ENCODE data around the gene CATSPERD.
"Not testable (repeated sequence)": the region's sequence is repeated elsewhere in the genome, so short reads cannot be mapped to it uniquely, and the experiment has no call there.

The CATSPERD gene

GRCh38 chr19:5743630-5744029, 23.2 kb downstream of the CATSPERD start:
- no peak for DNase-seq

DNA sequence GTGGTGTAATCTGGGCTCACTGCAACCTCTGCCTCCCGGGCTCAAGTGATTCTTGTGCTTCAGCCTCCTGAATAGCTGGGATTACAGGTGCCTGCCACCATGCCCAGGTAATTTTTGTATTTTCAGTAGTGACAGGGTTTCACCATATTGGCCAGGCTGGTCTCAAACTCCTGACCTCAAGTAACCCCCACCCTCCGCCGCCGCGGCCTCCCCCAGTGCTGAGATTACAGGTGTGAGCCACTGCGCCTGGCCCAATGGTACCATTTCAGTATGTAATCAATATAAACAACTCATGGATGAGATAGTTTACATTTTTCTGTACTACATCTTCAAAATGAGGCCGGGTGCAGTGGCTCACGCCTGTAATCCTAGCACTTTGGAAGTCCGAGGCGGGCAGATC, 24.6 kb downstream of the CATSPERD start:
- not testable (repeated sequence) for DNase-seq

DNA sequence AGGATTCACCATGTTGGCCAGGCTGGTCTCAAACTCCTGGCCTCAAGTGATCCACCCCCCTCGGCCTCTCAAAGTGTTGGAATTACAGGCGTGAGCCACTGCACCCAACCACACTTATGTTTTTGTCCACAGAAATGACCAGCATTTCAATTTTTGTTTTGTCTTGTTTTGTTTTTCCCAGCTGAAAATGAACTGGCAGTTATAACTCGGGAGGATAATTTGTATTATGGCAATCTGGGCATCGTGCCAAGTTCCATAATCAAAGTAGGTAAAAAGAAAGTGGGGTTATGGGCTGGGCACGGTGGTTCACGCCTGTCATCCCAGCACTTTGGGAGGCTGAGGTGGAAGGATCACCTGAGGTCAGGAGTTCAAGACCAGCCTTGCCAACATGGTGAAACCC, 28.5 kb downstream of the CATSPERD start:
- DNase-seq, result peak; percentile 4

- no peak for DNase-seq
Measured at GRCh38 chr19:5749505-5749904, 29.1 kb downstream of the CATSPERD start.

GRCh38 chr19:5751709-5752108, 31.3 kb downstream of the CATSPERD start:
- DNase-seq, result no peak

- DNase-seq, result no peak
Measured at GRCh38 chr19:5753743-5754142, 33.3 kb downstream of the CATSPERD start.

DNA sequence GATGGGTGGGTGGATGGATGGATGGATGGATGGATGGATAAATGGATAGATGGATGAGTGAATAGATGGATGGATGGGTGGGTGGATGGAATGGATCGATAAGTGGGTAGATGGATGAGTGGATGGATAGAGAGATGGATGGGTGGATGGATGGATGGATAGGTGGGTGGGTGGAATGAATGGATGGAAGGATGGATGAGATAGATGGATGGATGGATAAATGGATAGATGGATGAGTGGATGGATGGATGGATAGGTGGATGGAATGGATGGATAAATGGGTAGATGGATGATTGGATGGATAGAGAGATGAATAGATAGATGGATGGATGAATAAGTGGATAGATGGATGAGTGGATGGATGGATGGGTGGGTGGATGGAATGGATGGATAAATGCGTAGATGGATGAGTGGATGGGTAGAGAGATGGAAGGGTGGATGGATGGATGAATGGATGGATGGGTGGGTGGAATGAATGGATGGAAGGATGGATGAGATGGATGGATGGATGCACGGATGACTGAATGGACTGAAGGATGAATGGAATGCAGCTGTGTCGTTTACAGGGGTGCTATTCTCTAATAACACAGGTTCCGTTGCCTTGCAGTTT, 42.3 kb downstream of the CATSPERD start:
- DNase-seq, result no peak

DNA sequence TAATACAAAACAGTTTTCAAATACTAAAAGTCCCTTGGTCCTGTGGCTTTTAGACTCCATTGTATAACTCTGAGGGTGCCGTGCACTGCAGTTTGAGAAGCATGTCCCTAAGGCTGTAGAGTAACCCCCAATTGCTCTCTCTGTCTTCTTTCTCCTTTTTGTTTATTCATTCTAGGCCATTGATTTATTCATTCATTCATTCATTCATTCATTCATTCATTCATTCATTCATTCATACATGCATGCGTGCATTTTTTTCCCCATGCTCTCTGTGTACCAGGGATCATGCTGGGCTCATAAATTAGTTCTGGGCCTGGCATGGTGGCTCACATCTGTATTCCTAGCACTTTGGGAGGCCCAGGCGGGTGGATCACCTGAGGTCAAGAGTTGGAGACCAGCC, 44.8 kb downstream of the CATSPERD start:
- no peak for DNase-seq

GRCh38 chr19:5767949-5768348, 47.5 kb downstream of the CATSPERD start:
- DNase-seq, result no peak

DNA sequence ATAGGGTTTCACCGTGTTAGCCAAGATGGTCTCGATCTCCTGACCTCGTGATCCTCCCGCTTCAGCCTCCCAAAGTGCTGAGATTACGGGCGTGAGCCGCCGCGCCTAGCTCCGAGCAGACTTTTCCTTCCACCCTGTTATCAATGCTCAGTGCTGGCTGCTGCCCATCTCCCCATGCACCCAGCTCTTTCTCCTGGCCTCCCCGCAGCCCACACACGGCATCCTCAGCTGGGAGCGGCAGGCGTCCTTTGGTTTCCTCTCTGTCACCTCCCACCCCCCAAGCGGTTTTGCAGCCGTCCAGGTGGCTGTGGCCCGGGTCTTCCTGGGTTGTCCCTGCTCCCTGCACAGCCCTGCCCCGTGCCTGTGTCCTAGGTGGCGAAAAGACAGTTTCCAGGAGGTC, 52.0 kb downstream of the CATSPERD start:
- no peak for DNase-seq

- DNase-seq, result no peak
Measured at GRCh38 chr19:5773276-5773675, 52.8 kb downstream of the CATSPERD start.

DNA sequence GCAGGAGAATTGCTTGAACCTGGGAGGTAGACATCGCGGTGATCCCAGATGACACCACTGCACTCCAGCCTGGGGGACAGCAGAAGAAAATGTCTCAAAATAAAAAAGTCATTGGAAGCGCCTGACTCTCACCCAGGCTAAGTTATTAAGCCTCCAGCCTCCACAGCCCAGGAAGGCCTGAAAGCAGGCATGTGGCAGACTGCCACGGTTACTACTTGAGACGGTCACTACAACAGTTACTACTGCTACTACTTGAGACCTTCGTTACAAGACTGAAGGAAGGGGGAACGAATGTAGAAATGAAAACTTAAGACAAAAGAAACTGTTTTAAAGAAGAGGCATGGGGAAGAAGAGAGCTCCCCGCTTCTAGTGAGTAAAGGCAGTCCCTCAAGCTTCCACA, 54.5 kb downstream of the CATSPERD start:
- DNase-seq, result no peak

DNA sequence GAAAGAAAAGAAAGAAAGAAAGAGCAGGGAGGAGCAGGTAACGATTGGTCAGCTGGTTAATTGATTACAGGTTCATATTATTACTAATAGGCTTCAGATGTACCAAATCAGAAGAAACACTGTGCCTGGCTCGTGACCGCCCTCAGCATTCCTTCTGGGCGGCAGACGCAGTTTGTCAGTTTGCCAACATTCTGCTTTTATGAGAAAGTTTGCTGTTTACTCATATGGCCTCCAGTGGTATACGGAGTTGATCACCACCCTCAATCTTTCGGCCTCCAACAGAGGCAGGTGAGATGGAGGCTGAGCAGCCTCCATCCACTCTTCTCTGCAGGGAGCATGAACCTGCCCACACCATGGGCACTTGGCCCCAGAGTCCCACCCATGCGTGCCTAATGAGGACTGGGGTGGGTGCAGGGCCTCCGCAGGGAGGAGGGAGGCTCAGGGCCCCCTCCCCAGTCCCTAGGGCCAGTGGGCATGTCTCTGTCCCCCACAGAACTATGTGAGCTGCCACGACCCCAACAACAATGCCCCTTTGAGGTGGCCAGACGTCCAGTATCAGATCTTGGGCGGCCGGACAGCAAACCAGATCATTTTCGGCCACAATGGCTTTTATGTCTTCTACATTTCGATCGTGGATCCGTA, 55.4 kb downstream of the CATSPERD start:
- no peak for DNase-seq

DNA sequence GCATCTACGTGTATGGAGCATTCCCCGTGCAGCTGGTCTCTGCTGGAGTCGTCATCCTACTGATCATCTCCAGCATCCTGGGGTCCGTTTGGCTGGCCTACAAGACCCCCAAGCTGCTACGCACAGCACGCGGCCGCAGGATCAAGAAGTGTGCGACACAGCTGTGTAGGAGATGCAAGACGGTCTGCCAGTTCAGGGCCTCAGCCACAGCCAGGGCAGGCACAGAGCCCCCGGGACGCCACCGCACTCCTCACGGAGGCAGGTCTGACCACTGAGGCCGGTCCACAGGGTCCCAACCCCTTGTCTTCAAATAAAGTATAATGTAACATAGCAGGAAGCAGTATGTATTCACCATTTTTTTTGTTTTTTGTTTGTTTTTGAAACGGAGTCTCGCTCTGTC, 58.0 kb downstream of the CATSPERD start:
- DNase-seq, result no peak

DNA sequence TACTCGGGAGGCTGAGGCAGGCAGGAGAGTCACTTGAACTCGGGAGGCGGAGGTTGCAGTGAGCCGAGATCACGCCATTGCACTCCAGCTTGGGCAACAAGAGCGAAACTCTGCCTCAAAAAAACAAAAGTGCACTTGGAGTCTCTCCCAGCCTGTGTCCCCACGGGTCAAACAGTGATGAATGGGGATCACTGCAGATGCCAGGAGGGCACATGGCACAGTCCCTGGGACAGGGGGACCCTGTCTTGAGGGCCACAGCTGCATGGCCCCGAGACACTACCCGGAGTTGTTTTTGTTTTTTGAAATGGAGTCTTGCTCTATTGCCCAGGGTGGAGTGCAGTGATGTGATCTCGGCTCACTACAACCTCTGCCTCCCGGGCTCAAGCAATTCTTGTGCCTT, 60.5 kb downstream of the CATSPERD start:
- not testable (repeated sequence) for DNase-seq

- DNase-seq, result no peak
Measured at GRCh38 chr19:5782322-5782721, 61.9 kb downstream of the CATSPERD start.

DNA sequence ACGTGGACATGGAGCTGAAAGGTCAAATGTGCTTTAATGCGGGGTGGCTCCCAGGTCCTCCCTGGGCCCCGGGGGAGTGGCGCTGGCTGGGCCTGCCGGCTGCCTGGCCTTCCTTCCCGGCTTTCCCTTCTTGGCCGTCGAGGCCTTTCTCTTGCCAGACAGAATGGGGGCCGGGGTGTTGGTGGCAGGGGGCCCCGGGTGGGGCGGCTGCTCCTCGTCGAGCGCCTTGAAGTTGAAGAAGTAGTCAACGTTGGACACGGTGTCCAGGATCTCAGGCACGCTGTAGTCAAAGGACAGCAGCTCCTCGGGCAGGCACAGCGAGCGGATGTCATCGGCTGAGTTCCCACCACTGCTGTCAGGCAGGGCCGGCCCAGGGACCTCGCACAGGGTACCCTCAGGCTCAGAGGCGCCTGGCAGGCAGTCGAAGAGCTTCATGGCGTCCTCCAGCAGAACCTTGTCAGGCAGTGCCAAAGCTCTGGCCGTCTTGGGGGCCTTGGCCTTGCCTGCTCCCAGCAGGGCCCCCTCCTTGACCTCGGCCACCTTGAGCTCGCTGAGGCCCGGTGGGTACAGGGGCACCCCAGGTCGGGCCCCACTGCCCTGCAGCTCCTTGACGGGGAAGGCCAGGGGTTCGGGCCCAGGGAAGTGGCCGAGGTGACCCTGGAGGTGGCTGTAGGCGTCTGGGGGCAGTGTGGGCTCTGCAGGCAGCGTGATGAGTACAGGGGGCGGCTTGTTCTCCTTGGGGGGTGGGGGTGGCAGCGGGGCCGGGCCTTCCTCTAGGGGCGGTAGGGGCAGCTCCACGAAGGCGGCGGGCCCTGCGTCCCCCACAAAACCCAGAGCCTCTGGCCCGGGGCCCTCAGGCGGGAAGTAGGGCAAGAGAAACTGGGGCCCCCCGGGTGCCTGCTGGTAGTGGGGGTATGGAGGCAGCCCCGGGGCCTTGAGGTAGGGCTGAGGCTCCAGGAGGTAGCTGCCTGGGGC, 62.8 kb downstream of the CATSPERD start:
- no peak for DNase-seq

DNA sequence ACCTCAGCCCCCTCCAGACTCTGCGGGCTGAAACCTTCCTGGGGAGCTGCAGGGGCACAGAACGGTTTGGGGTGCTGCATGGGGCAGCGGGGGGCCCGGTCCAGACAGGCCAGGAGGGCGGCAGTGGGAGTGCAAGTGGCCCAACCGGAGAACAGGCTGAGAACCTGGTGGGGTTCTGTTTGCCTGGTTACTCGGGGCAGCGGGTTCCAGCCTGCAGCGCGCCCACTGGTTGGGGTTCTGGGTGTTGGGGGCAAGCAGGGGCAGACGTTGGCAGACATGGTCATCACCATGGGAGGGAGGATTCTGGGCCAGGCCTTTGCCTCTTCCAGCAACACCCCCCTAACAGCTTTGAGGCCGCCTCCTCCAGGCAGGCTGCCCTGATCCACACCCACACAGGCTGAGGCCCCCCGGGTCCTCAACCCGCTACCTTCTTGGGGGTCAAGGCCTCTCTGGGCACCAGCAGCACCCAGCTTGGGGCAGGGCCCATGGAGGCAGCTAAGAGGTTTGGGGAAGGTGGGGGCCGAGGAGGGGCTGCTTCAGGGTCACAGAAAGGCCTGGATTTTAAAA, 64.2 kb downstream of the CATSPERD start, which contains the start of gene PRR22:
Gene PRR22, minus strand, starts transcription at position 166 of the 567 bp plus-strand sequence. Its CDS starts 86 bp downstream, at position 80.
- no peak for DNase-seq

DNA sequence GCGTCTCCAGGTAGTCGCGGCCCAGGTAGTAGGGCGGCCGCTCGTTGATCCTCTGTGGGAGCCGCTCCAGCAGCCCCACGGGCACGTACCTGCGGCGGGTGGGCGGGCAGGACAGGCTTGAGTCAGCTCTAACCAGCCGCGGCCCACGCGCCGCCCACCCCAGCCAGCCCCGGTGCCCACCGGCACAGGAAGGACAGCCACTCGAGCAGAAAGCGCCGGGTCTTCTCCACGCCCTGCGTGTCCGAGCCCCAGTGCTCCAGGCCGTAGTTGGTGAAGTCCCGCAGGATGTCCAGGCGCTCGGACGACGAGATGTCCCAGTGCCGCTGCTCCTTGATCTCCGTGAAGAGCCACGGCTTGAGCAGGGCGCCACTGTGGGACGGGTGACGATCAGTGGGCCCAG, 65.0 kb downstream of the CATSPERD start:
- no peak for DNase-seq

DNA sequence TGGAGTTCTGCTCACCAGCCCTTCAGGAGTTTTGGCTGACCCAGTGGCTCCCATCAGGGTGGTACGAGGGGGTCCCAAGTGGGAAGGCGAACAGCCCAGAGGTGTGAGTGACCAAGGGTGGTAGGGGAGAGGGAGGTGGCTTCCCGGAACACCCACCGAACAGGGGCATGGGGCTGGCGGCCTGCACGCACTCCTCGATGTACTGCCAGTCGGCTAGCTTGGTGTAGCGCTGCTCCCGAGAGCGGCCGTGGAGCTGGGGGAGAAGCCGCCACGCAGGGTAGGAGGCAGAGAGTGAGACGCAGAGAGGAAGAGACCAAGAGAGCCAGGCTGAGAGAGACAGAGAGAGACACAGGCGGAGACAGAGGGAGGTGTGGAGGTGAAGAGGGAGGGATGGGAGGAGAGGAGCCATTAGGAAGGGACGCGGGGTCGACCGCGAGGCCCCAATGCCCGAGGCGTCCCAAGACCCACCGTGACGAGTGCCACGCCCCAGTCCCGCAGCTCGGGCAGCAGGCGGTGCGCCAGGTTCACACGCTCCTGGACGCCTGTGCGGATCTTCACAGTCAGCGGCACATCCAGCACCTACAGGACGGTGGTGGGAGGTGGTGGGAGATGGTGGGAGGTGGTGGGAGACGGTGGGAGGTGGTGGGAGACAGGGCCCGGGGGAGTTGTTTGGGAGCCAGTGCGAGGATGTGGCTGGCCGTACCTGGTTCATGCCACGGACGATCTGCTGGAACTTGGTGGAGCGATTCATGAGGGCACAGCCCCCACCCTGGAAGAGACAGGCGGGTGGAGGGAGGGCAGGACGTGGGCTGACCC, 66.4 kb downstream of the CATSPERD start:
- DNase-seq, result no peak

DNA sequence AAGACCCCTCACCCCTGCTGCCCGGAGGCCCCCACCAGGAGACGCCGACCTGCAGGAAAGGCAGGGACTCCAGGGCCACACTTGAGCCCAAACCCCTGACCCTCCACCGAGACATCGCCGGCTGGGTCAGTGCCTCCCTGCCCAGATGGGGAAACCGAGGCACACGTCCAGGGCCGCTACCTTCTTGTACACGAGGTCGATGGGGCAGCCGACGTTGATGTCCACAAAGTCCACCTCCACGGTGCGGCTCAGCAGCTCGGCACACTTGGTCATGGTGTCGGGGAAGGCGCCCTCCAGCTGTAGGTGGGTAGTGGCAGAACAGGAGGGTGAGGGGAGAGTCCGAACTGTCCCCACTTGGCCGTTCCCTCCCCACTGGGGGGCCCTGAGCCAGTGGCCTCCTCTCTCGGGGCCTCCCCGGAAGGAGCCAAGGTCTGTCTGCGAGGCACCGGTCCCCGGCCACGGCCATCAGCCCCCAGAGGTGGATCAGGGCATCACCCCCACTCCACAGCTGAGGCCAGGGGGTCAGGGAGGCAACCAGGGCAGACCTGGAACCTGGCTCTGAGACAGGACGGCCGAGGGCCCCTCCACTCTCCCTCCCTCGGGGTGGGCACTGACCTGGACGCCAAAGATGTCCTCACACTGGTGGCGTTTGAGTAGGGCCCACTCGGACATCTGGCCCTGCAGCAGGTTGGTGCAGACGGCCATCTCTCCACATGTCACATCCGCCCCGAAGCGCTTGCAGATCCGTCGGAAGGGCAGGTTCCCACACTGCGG, 67.2 kb downstream of the CATSPERD start:
- DNase-seq, result no peak

DNA sequence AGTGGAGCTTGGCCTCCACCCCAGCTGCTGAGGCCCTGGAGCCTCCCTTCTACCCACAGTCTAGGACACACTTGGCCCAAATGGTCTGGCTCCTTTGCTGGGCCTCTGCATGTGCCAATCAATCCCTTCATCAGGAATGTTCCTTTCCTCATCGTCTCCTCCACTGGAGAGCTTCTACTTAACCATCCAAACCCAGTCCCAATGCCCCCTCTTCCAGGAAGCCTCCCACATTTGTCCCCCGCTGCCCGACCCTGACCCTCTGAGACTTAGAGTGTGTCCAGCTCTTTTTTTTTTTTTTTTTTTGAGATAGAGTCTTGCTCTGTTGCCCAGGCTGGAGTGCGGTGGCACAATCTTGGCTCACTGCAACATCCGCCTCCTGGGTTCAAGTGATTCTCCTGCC, 68.0 kb downstream of the CATSPERD start:
- DNase-seq, result no peak
